Stomach smooth muscle (tissue), 2 donors: ENCODE results near the gene NACAD.

ENCODE experiments used
- H3K27ac ChIP-seq: one replicate; pipeline ENCODE4 v1.7.0; 2013; ENCODE audit warnings: mild to moderate bottlenecking, low read length, inconsistent platforms
- H3K27me3 ChIP-seq, 2 donors: one replicate each; pipeline ENCODE4 v1.7.0; 2013; ENCODE audit warnings: low read length in 2 of 2; ENCODE audit not compliant: insufficient read depth in 2 of 2, control insufficient read depth in 1 of 2
- H3K36me3 ChIP-seq, 2 donors: one replicate each; pipeline ENCODE4 v1.7.0; 2013; ENCODE audit warnings: low read length in 2 of 2; ENCODE audit not compliant: control insufficient read depth in 2 of 2, insufficient read depth in 2 of 2
- H3K4me1 ChIP-seq: one replicate; pipeline ENCODE4 v1.7.0; 2013; ENCODE audit warnings: low read length; ENCODE audit not compliant: control insufficient read depth, insufficient read depth
- H3K4me3 ChIP-seq, 2 donors: one replicate each; pipeline ENCODE4 v1.7.0; 2013; ENCODE audit warnings: low read length in 2 of 2
- H3K9ac ChIP-seq, 2 donors: one replicate each; pipeline ENCODE4 v1.7.0; 2013; ENCODE audit warnings: low read length in 2 of 2, mild to moderate bottlenecking in 1 of 2
- H3K9me3 ChIP-seq, 2 donors: one replicate each; pipeline ENCODE4 v1.7.0; 2013; ENCODE audit warnings: low read length in 2 of 2; ENCODE audit not compliant: control insufficient read depth in 2 of 2
- donor health status: healthy.
- donor health status: Pancreatic carcinoma.

NACAD gene

GRCh38 chr7:45103958-45104843 is 15.4 kb upstream of the NACAD start:
- peaks cover 91 to 92% of the 10 kb centered on the region in 2 donors for H3K36me3 ChIP-seq
- peaks cover 15% of the 10 kb centered on the region for H3K4me1 ChIP-seq
- H3K9ac ChIP-seq, result no peak overlapping the region
- H3K27ac ChIP-seq, result no peak overlapping the region
- no peaks in the 10 kb centered on the region for H3K9me3 ChIP-seq
- H3K4me3 ChIP-seq, result no peak overlapping the region
- H3K27me3 ChIP-seq, result no peaks in the 10 kb centered on the region

- Histone ChIP-seq H3K9ac (no peak overlapping the region), H3K36me3 (peaks cover 84 to 85% of the 10 kb centered on the region in 2 donors), H3K27me3 (no peaks in the 10 kb centered on the region), H3K4me1 (peaks cover 5% of the 10 kb centered on the region), H3K9me3 (no peaks in the 10 kb centered on the region), H3K4me3 (no peak overlapping the region), H3K27ac (no peak overlapping the region)
These were observed 14.3 kb upstream of the NACAD start for GRCh38 chr7:45102785-45103712.

- no peak overlapping the region for H3K4me3 ChIP-seq
- H3K27me3 ChIP-seq, result no peaks in the 10 kb centered on the region
- peaks cover 72 to 75% of the 10 kb centered on the region in 2 donors for H3K36me3 ChIP-seq
- H3K9ac ChIP-seq, result no peak overlapping the region
- no peaks in the 10 kb centered on the region for H3K9me3 ChIP-seq
- H3K4me1 ChIP-seq, result no peaks in the 10 kb centered on the region
- H3K27ac ChIP-seq, result no peak overlapping the region
These were observed 13.0 kb upstream of the NACAD start for GRCh38 chr7:45101748-45102147.

- no peak overlapping the region for H3K4me3 ChIP-seq
- no peaks in the 10 kb centered on the region for H3K9me3 ChIP-seq
- no peaks in the 10 kb centered on the region for H3K4me1 ChIP-seq
- peaks cover 64 to 67% of the 10 kb centered on the region in 2 donors for H3K36me3 ChIP-seq
- H3K27ac ChIP-seq, result no peak overlapping the region
- H3K9ac ChIP-seq, result no peak overlapping the region
- no peaks in the 10 kb centered on the region for H3K27me3 ChIP-seq
These were observed 12.2 kb upstream of the NACAD start for GRCh38 chr7:45100761-45101480.

GRCh38 chr7:45099891-45100760 is 11.4 kb upstream of the NACAD start:
- Histone ChIP-seq H3K9me3 (no peaks in the 10 kb centered on the region), H3K4me3 (no peak overlapping the region), H3K4me1 (no peaks in the 10 kb centered on the region), H3K36me3 (peaks cover 56 to 59% of the 10 kb centered on the region in 2 donors), H3K27me3 (no peaks in the 10 kb centered on the region), H3K27ac (no peak overlapping the region), H3K9ac (no peak overlapping the region)

GRCh38 chr7:45098983-45099839 is 10.4 kb upstream of the NACAD start:
- Histone ChIP-seq H3K9me3 (no peaks in the 10 kb centered on the region), H3K36me3 (peaks cover 49 to 50% of the 10 kb centered on the region in 2 donors)

GRCh38 chr7:45092931-45093235 is 4.1 kb upstream of the NACAD start:
- H3K27me3 ChIP-seq, result no peaks in the 10 kb centered on the region
- no peaks in the 10 kb centered on the region for H3K9me3 ChIP-seq
- H3K27ac ChIP-seq, result no peak overlapping the region
- no peak overlapping the region for H3K9ac ChIP-seq
- H3K4me3 ChIP-seq, result no peak overlapping the region
- no peaks in the 10 kb centered on the region for H3K36me3 ChIP-seq
- H3K4me1 ChIP-seq, result peaks cover 11% of the 10 kb centered on the region

More at GRCh38 chr7:45098983-45099839, 10.4 kb upstream of the NACAD start:
- Histone ChIP-seq H3K9ac (no peak overlapping the region), H3K27me3 (no peaks in the 10 kb centered on the region), H3K27ac (no peak overlapping the region), H3K4me3 (no peak overlapping the region), H3K4me1 (no peaks in the 10 kb centered on the region)

GRCh38 chr7:45092100-45092930 is 3.5 kb upstream of the NACAD start:
- H3K27ac ChIP-seq, result no peak overlapping the region
- no peak overlapping the region for H3K4me3 ChIP-seq
- H3K9ac ChIP-seq, result no peak overlapping the region
- no peaks in the 10 kb centered on the region for H3K27me3 ChIP-seq
- no peaks in the 10 kb centered on the region for H3K9me3 ChIP-seq
- H3K4me1 ChIP-seq, result peaks cover 15% of the 10 kb centered on the region
- H3K36me3 ChIP-seq, result no peaks in the 10 kb centered on the region
